ENCODE measurements around the gene YWHAG. TPM values are rescaled to one million over a fixed set of nuclear protein-coding genes. Genes with fewer than 3 reads are reported as not detected.
A peak's percentile ranks its signal among the peaks of the same experiment; 100 is the strongest.

Gene YWHAG
- total RNA-seq, 3 donors from 2014 or later, result 74.3 to 114 (median 102) TPM

DNA sequence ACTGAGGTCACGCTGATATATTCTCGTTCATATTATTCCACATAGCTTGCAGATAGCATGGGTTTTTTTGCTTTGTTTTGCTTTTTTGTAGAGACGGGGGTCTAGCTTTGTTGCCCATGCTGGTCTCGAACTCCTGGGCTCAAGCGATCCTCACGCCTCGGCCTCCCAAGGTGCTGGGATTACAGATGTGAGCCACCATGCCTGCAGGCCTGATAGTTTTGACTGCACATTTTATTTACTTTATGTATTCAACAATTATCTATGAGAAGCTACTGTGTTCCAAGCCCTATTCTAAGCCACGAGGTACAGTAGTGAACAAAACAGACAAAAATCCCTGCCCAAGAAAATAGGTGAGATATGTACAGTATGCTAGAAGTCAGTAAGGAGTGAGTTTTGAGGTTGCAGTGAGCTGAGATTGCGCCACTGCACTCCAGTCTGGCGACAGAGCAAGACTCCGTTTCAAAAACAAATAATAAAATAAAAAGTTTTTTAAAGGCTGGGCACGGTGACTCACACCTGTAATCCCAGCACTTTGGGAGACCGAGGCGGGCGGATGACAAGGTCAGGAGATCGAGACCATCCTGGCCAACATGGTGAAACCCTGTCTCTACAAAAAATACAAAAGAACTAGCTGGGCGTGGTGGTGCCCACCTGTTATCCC is 1.3 kb upstream of the YWHAG start:
- Histone ChIP-seq H3K9me3 (no peaks in the 10 kb centered on the region), H3K4me3 (no peak overlapping the region), H3K36me3 (ENCODE audit: low read depth) (no peaks in the 10 kb centered on the region), H3K4me1 (ENCODE audit: low read depth) (peaks cover 17% of the 10 kb centered on the region)
- DNase-seq (no peak), ATAC-seq (no peak)
- TF ChIP-seq, protein P1, sequence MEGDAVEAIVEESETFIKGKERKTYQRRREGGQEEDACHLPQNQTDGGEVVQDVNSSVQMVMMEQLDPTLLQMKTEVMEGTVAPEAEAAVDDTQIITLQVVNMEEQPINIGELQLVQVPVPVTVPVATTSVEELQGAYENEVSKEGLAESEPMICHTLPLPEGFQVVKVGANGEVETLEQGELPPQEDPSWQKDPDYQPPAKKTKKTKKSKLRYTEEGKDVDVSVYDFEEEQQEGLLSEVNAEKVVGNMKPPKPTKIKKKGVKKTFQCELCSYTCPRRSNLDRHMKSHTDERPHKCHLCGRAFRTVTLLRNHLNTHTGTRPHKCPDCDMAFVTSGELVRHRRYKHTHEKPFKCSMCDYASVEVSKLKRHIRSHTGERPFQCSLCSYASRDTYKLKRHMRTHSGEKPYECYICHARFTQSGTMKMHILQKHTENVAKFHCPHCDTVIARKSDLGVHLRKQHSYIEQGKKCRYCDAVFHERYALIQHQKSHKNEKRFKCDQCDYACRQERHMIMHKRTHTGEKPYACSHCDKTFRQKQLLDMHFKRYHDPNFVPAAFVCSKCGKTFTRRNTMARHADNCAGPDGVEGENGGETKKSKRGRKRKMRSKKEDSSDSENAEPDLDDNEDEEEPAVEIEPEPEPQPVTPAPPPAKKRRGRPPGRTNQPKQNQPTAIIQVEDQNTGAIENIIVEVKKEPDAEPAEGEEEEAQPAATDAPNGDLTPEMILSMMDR (IDR thresholded peaks at IDR 0.05), result no peak
- intact Hi-C loops (cut with DNase I, micrococcal nuclease), result no loop called here

DNA sequence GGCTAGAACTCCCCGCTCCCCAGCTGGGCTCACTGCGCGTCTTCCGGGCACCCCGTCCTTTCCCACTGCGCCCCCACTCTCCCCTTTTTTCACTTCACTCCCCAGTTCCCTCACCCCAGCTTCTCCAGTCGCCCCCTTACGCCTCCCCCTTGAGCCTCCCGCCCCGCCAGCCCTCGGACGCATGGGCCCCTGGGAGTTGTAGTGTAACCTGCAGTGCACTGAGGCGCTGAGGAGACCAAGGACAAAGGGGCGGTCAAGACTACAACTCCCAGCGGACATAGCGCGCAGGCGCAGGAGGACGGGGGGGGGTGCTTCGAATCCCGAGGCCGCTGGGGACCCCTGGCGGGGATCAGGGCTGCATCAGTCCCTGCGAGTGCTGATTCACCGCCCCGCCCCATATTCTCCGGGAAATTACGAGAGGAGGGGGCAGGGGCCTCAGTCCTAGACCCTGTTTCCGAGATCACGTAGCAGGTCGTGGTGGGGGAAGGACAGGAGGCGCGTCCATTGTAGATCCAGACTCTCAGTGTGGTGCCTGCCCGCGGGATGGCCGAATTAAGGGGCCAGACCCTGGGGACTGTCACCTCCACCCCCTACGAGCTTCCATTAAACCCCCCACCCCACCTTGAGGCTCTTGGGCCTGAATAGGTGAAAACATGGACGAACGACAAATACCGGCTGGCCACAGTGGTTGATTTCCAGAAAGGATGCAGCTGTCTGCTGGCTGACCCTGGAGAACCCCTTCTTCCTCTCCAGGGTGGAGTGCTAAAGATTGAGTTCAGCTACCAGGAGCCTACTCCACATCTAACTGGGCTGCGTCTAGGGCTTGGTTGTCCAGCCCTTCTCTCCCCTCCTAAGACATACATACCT is 553 bp upstream of the YWHAG start:
- peak; percentile 97 to 99 (median 98) for DNase-seq
- H3K36me3 ChIP-seq (ENCODE audit: low read depth), result no peaks in the 10 kb centered on the region
- H3K4me1 ChIP-seq (ENCODE audit: low read depth), result peaks cover 12% of the 10 kb centered on the region
- intact Hi-C loops (cut with DNase I, micrococcal nuclease), result no loop called here
- TF ChIP-seq, protein P1 (IDR thresholded peaks at IDR 0.05), result peak; percentile 69
- ATAC-seq, result peak; percentile 94
- peak overlapping the region; percentile 98 for H3K4me3 ChIP-seq
- H3K9me3 ChIP-seq, result no peaks in the 10 kb centered on the region

DNA sequence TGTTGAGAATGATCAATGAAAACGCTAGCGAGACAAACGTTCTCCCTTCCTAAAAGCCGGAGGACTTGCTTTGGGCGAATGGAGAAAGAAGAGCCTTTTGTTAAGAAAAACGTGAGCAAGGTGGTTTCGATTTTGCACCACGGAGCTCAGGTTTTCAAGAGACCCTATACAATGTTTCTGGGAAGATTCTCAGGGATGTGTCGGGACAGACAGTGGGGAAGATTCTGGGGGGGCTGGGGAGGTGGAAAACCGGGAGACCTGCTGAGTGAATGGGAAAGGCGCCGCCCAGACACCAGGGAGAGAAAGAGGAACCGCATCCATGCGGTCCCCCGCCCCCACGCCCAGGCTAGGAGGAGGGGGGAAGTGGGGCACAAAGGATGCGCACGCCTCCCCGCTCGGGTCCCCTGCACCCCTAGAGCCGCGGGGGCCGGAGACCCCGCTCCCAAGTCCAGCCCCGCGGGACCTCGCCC is 745 bp downstream of the YWHAG start:
- ATAC-seq (peak; percentile 49), DNase-seq (peak; percentile 80 to 86 (median 82))
- intact Hi-C loops (cut with DNase I, micrococcal nuclease), result no loop called here
- H3K9me3 ChIP-seq, result no peaks in the 10 kb centered on the region
- H3K4me1 ChIP-seq (ENCODE audit: low read depth), result peaks cover 12% of the 10 kb centered on the region
- H3K36me3 ChIP-seq (ENCODE audit: low read depth), result no peaks in the 10 kb centered on the region
- TF ChIP-seq, protein P1 (IDR thresholded peaks at IDR 0.05), result no peak
- H3K4me3 ChIP-seq, result peak overlapping the region; percentile 98

DNA sequence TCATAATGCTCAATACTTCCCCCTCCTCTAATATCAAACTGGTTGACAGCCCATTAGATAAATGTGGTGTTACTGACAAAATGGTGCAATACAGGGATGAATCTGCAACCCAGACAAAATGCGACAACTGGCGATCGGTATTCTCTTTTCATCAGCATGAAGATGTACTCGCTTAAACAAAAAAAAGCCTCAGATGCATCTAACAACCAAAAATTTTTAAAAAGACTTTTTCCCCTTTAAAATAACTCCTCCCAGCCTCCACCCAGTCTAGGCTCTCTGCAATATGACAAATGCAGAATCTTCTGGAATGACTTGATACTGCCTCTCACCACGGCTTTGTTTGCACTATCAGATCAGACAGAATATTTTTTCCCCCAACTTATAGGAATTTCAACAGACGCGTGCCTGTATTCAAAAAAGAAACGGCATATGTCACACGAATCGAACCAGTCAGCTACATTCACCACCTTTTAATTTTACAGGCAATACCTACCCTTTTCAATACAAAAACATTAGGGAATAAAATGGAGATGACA is 1.2 kb downstream of the YWHAG start:
- intact Hi-C loops (cut with DNase I, micrococcal nuclease), result no loop called here
- ATAC-seq (no peak), DNase-seq (no peak)
- peaks cover 12% of the 10 kb centered on the region for H3K4me1 ChIP-seq (ENCODE audit: low read depth)
- H3K36me3 ChIP-seq (ENCODE audit: low read depth), result no peaks in the 10 kb centered on the region
- no peaks in the 10 kb centered on the region for H3K9me3 ChIP-seq
- H3K4me3 ChIP-seq, result peak overlapping the region; percentile 98
- TF ChIP-seq, protein P1 (IDR thresholded peaks at IDR 0.05), result no peak

DNA sequence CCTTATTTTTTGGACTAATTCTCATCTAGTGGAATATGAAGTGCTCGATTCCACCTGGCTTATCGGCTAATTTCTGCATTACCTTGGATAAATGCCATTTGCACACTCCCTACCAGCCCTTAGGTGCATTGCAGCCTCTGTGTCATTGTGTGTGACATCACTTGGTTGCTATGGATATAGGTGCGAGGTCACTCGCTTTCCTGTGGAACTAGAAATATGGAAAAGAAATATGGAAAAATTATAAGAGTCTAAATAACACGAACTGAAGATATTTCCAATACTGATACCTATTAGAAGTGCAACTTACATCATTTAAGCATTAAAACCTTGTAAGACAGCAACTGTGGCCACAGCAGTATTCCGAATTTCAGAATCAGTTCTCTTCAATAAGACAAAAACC is 2.0 kb downstream of the YWHAG start:
- H3K9me3 ChIP-seq, result no peaks in the 10 kb centered on the region
- ATAC-seq (no peak), DNase-seq (no peak)
- no peaks in the 10 kb centered on the region for H3K36me3 ChIP-seq (ENCODE audit: low read depth)
- no peak overlapping the region for H3K4me3 ChIP-seq
- intact Hi-C loops (cut with DNase I, micrococcal nuclease), result no loop called here
- peaks cover 12% of the 10 kb centered on the region for H3K4me1 ChIP-seq (ENCODE audit: low read depth)
- TF ChIP-seq, protein P1 (IDR thresholded peaks at IDR 0.05), result no peak
